ENCODE results near the gene CCSER1. TPM values are rescaled to one million over a fixed set of nuclear protein-coding genes. Genes with fewer than 3 reads are reported as not detected.

The CCSER1 gene
- polyA plus RNA-seq, 3 donors = 0.09 to 0.75 (median 0.13) TPM

DNA sequence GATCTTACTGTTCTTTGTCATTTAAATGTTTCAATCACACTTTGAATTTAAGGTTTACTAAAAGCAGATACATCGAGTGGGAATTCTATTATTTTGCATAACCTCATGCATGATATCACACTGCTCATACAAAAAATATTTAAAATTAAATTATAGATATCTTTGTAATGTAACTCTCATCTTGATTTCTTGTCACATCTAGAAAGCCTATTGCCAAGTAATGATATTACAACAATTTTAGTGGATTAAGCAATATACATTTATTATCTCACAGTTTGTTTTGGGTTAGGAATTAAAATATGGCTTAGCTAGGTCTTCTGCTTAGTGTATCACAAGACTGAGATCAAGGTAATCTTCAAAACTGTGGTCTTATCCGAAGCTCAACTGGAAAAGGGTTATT is 865.0 kb downstream of the CCSER1 start:
- TF ChIP-seq, protein P1, sequence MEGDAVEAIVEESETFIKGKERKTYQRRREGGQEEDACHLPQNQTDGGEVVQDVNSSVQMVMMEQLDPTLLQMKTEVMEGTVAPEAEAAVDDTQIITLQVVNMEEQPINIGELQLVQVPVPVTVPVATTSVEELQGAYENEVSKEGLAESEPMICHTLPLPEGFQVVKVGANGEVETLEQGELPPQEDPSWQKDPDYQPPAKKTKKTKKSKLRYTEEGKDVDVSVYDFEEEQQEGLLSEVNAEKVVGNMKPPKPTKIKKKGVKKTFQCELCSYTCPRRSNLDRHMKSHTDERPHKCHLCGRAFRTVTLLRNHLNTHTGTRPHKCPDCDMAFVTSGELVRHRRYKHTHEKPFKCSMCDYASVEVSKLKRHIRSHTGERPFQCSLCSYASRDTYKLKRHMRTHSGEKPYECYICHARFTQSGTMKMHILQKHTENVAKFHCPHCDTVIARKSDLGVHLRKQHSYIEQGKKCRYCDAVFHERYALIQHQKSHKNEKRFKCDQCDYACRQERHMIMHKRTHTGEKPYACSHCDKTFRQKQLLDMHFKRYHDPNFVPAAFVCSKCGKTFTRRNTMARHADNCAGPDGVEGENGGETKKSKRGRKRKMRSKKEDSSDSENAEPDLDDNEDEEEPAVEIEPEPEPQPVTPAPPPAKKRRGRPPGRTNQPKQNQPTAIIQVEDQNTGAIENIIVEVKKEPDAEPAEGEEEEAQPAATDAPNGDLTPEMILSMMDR (IDR thresholded peaks at IDR 0.05) = no peak
- no peaks in the 10 kb centered on the region for H3K4me1 Mint-ChIP-seq
- no CpG with 5 or more reads among the region's 2 CpGs for WGBS (ENCODE audit: insufficient coverage)
- no peak overlapping the region for H3K4me2 ChIP-seq (replicated peaks; ENCODE audit: extremely low read depth, low read length, poor library complexity, severe bottlenecking)
- no peak overlapping the region for H3K9ac ChIP-seq (ENCODE audit: insufficient read depth, low read length, poor library complexity, severe bottlenecking)
- H3K36me3 ChIP-seq (replicated peaks in 1 of 2; ENCODE audit: control insufficient read depth in 1 of 2, insufficient read depth in 2 of 2, low read length in 2 of 2) = no peaks in the 10 kb centered on the region
- no peaks in the 10 kb centered on the region for H3K27me3 Mint-ChIP-seq (ENCODE audit: low read depth in 3 of 3)
- no peak for DNase-seq
- H3K27ac ChIP-seq (ENCODE audit: low read depth in 1 of 2, low read length in 2 of 2) = no peak overlapping the region
- H3K27me3 ChIP-seq (ENCODE audit: control insufficient read depth in 2 of 2, insufficient read depth in 2 of 2, low read length in 2 of 2) = no peaks in the 10 kb centered on the region
- no peaks in the 10 kb centered on the region for H3K36me3 Mint-ChIP-seq
- no peaks in the 10 kb centered on the region for H4K20me1 ChIP-seq (ENCODE audit: insufficient read depth, low read length)
- intact Hi-C loops (cut with micrococcal nuclease) = no loop called here
- H3K9me3 Mint-ChIP-seq = peaks cover 0 to 4% (median 1%) of the 10 kb centered on the region in 7 donors
- no peak overlapping the region for H3K4me3 ChIP-seq (replicated peaks in 1 of 3; ENCODE audit: low read depth in 2 of 3, low read length in 3 of 3)
- no peaks in the 10 kb centered on the region for H3K9me3 ChIP-seq (replicated peaks in 1 of 2; ENCODE audit: control insufficient read depth in 1 of 2, insufficient read depth in 1 of 2, low read length in 2 of 2)
- no peak overlapping the region for H3K27ac Mint-ChIP-seq
- H2AFZ ChIP-seq (ENCODE audit: insufficient read depth, low read depth, low read length, poor library complexity, severe bottlenecking) = no peak overlapping the region
- no peak overlapping the region for H3K4me3 Mint-ChIP-seq
- no peaks in the 10 kb centered on the region for H3K4me1 ChIP-seq (ENCODE audit: control insufficient read depth in 1 of 2, insufficient read depth in 2 of 2, low read length in 2 of 2)
- H3K79me2 ChIP-seq (ENCODE audit: insufficient read depth, low read length) = no peaks in the 10 kb centered on the region

DNA sequence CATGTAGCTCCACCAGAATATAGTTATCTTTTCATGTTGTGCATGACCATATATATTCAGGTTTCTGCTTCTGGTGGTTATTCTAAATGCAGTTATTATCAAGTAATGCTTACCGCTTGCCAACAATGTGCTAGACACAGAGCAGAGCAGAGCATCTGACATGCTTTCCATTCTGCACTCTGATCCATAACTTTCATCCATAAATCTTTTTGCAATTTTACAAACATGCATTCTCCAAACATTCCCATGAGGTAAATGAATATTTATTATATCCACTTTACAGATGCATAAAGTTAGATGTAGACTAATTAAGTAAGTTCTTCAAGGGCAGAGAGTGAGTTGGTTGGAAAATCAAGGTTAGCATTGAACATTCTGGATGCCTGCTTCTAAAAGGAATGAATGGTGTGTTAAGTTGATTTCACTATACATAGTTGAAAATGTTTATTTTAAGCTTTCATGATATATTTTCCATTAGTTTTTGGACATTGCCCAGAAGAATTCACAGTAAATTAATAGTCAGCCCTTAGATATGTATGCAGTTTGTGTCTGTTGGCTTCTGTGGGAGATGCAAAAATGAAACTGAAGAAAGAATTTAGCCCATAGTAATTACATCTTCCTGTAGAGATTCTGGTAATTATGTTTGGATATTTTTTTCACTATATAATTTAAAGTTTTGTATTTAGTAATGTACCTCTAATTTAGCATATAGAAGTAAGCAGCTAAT is 867.8 kb downstream of the CCSER1 start:
- no peak overlapping the region for H3K27ac ChIP-seq (ENCODE audit: low read depth in 1 of 2, low read length in 2 of 2)
- no peaks in the 10 kb centered on the region for H3K4me1 Mint-ChIP-seq

More for the DNA sequence above, 867.8 kb downstream of the CCSER1 start:
- no peak for DNase-seq
- no peaks in the 10 kb centered on the region for H3K4me1 ChIP-seq (ENCODE audit: control insufficient read depth in 1 of 2, insufficient read depth in 2 of 2, low read length in 2 of 2)
- no peak overlapping the region for H3K4me3 ChIP-seq (replicated peaks in 1 of 3; ENCODE audit: low read depth in 2 of 3, low read length in 3 of 3)
- H2AFZ ChIP-seq (ENCODE audit: insufficient read depth, low read depth, low read length, poor library complexity, severe bottlenecking) = no peak overlapping the region
- Mint-ChIP-seq H3K36me3 (no peaks in the 10 kb centered on the region), H3K4me3 (no peak overlapping the region), H3K9me3 (peaks cover 0 to 4% (median 2%) of the 10 kb centered on the region in 7 donors), H3K27me3 (ENCODE audit: low read depth in 3 of 3) (no peaks in the 10 kb centered on the region), H3K27ac (no peak overlapping the region)
- no peaks in the 10 kb centered on the region for H3K9me3 ChIP-seq (replicated peaks in 1 of 2; ENCODE audit: control insufficient read depth in 1 of 2, insufficient read depth in 1 of 2, low read length in 2 of 2)
- H3K9ac ChIP-seq (ENCODE audit: insufficient read depth, low read length, poor library complexity, severe bottlenecking) = no peak overlapping the region
- WGBS (ENCODE audit: insufficient coverage) = no CpG with 5 or more reads among the region's 1 CpG
- no peaks in the 10 kb centered on the region for H3K27me3 ChIP-seq (ENCODE audit: control insufficient read depth in 2 of 2, insufficient read depth in 2 of 2, low read length in 2 of 2)
- intact Hi-C loops (cut with micrococcal nuclease) = no loop called here
- no peaks in the 10 kb centered on the region for H3K36me3 ChIP-seq (replicated peaks in 1 of 2; ENCODE audit: control insufficient read depth in 1 of 2, insufficient read depth in 2 of 2, low read length in 2 of 2)
- no peaks in the 10 kb centered on the region for H3K79me2 ChIP-seq (ENCODE audit: insufficient read depth, low read length)
- H4K20me1 ChIP-seq (ENCODE audit: insufficient read depth, low read length) = no peaks in the 10 kb centered on the region
- TF ChIP-seq, protein P1 (IDR thresholded peaks at IDR 0.05) = no peak
- H3K4me2 ChIP-seq (replicated peaks; ENCODE audit: extremely low read depth, low read length, poor library complexity, severe bottlenecking) = no peak overlapping the region

Data from CD14-positive monocyte (primary cell).